Heart right ventricle (tissue), 16 donors: ENCODE measurements around the gene PPP1R27. TPM values are rescaled to one million over a fixed set of nuclear protein-coding genes. Genes with fewer than 3 reads are reported as not detected.

ENCODE experiments used
- ATAC-seq, 8 donors: fragments of 200-7000 bp; cut with Tn5 transposase; one replicate each; pipeline ENCODE4 v1.9.1; 2020; ENCODE audit warnings: mild to moderate bottlenecking in 8 of 8, moderate library complexity in 8 of 8, moderate number of reproducible peaks in 1 of 8
- DNase-seq, 2 donors: peaks; one replicate each; pipeline ENCODE4 v3.0.0-alpha.2; 2020
- H3K27ac ChIP-seq, 10 donors: fragments of 200-600 bp; sonication (generic) in 2 of 10; one replicate each; pipeline versions ENCODE4 v1.5.0 to v1.8.0; 2020 to 2022; ENCODE audit warnings: mild to moderate bottlenecking in 3 of 10
- H3K27me3 ChIP-seq, 7 donors: fragments of 200-600 bp; one replicate each; pipeline ENCODE4 v1.8.0; 2021 to 2022; ENCODE audit warnings: mild to moderate bottlenecking in 2 of 7
- H3K36me3 ChIP-seq, 9 donors: fragments of 200-600 bp; sonication (generic) in 1 of 9; one replicate each; pipeline versions ENCODE4 v1.5.0 to v1.8.0; 2020 to 2022; ENCODE audit warnings: mild to moderate bottlenecking in 2 of 9
- H3K4me1 ChIP-seq, 9 donors: fragments of 200-600 bp; sonication (generic) in 1 of 9; one replicate each; pipeline versions ENCODE4 v1.5.0 to v1.8.0; 2020 to 2022; ENCODE audit warnings: mild to moderate bottlenecking in 4 of 9
- H3K4me3 ChIP-seq, 10 donors: fragments of 200-600 bp; sonication (generic) in 2 of 10; one replicate each; pipeline versions ENCODE4 v1.5.0 to v1.8.0; 2020 to 2022; ENCODE audit warnings: mild to moderate bottlenecking in 7 of 10, moderate library complexity in 2 of 10
- H3K9me3 ChIP-seq, 11 donors: fragments of 200-600 bp in 10 of 11; sonication (generic) in 2 of 11; one replicate each; pipeline versions ENCODE4 v1.5.0 to v1.8.0; 2013 to 2022; ENCODE audit warnings: mild to moderate bottlenecking in 2 of 11, control low read depth in 1 of 11, moderate library complexity in 1 of 11
- WGBS, 2 donors: extraction: QIAGEN DNeasy Blood & Tissue Kit; methylation state at CpG; one replicate each; pipeline ENCODE4 v1.1.7; 2013; ENCODE audit warnings: inconsistent platforms in 1 of 2; 5-methylcytosine and 5-hydroxymethylcytosine counted together
- intact Hi-C, 10 donors: fragments of 100-400 bp; cut with DNase I; formaldehyde crosslinking; loops; one replicate each; pipeline versions ENCODE4 v1.11.1 to v1.14.2; 2022
- polyA plus RNA-seq, 2 donors: library from polyadenylated mRNA; stranded (reverse); fragments of 200-250 nt; gene quantifications; one replicate each; pipeline ENCODE4 v1.2.3, GENCODE V29; 2013
- total RNA-seq, 10 donors: library from RNA; stranded (reverse); fragmentation: NEBNext Ultra II Directional in 3 of 10; extraction: Animal tissue kit (Norgen Biotek cat#: 25700) in 3 of 10; gene quantifications; one replicate each; pipeline versions ENCODE4 v1.2.1 to v1.2.4, GENCODE V29; 2021 to 2023
- TF ChIP-seq, protein P1 (sequence below), 9 donors: fragments of 200-600 bp; sonication (generic) in 2 of 9; IDR thresholded peaks; one replicate each; pipeline versions ENCODE4 v1.5.0 to v1.8.0; 2021 to 2022; ENCODE audit warnings: antibody characterized with exemption in 9 of 9, mild to moderate bottlenecking in 5 of 9, moderate library complexity in 1 of 9
- donor health status: Arrhythmogenic right ventricular cardiomyopathy.
- donor health status: ischemic (EF 13 %, LVEDD 7.1; RV severe dilation, severe dysfunction).
- donor health status: healthy with polysubstance abuse.
- donor health status: DM: no; HTN: yes; CAD: no.
- donor health status: DM: no; HTN: no; CAD: no.
- donor health status: ischemic (EF 25% LVEDD 6.9; RV normal size, moderate dysfunction).
- donor health status: ischemic (EF 25% LVEDD 5.7; RV mildly dilated, moderate dysfunction).
- donor health status: healthy.
- donor health status: DM: yes; HTN: yes; CAD: no.
- donor health status: Ischemic cardiomyopathy.
- donor health status: ischemic (EF 35%, LVEDD 5.7; RV mildly dilated, moderate dysfunction).
- donor health status: nonischemic (EF 11% LVEDD 7.7; RV severe dilation, severe dysfunction).
- donor health status: DM: yes; HTN: yes; CAD: no.
- donor health status: PGD.
- donor health status: ischemic (EF 29% LVEDD 5.4; RV normal size, mild dysfunction).
- donor health status: nonischemic (EF 23%, LVEDD 6.1; RV moderate dilation, normal function).

PPP1R27 gene
- total and polyA plus RNA-seq, 12 donors: 0.14 to 0.31 TPM; not detected in 10

DNA sequence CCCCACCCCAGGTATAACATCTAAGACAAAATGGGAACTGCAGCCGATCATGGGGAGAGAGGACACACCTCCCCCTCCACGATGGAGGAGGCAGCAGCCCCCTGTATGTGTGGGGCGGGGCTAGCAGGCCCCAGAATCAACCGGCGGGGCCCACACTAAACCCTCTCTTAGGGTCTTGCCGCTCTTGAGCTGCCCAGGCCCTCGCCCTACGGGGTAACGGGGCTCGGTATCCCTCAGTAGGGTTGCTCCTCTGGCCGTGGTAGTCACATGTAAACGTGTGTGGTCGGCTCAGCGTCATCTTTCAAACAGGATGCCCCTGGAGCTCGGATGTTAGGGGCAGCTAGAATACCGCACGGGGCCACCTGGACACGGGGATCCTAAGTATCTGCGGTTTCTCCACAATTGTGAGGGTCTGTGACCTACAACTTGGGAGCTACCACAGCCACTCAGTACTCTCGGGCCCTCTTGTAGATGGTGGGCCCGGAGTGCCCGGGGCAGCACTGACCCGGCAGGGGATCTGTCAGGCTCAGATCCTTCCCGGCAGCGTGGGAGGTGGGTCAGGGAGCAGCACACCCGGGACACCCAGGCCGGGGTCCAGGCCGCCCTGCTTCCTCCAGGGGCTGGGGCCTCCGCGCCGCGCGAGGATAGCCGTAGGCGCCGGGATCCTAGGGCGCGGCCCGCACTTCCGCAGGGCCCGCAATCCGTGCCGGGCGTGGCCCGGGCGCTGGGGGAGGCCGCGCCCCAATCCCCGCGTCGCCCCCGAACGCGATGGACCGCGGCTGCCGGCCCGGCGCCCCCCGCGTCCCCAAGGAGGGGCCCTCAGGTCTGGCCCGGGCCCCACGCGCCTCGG lies 35.5 kb upstream of the PPP1R27 start:
- peak; percentile 1 to 28 (median 8) for ATAC-seq
- WGBS, 2 donors: 2 to 3% methylated on average over 65 of the region's 65 CpGs

DNA sequence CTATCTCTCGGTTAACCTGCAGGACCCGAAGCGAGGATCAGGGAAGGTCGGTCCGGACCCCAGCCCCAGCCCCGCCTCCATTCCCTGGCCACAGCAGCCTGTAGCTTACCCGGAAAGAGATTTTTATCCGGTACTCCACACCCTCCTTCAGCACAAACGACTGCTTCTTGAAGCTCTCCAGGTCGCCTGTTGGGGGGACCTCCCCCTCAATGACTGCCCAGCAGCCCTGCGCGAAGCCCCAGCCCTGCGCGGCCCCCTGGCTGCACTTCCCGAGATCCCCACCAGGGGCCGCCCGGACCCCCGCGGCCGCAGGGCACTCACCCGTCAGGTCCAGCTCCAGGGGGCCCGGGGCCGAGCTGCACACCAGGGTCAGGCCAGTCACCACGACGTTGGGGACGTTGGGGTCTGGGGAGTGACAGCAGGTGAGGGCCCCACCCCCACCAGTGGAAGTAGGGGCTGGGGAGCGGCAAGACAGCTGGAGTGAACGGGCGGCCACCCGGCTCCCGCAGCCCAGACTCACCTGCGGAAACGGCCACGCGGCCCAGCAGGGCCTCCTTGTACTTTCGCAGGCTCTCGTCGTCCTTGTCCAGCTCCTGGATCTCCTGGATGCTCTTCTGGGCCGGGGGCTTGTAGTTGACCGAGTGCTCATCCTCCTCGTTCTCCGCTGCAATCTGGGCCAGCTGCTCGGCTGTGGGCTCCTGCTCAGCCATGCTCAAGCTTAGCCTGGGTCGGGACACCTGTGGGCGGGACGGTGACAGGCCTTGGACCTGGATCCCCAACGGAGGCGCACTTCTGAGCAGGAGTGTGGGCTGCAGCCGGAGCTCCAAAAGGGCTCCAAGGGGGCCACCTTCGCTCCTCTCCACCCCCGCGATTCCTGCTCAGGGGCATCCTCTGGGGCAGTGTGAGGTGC lies 34.6 kb upstream of the PPP1R27 start:
- DNase-seq (peak; percentile 24 to 58), ATAC-seq (peak in 7 of 8 donors; percentile 3 to 31 (median 20))
- TF ChIP-seq, protein P1, sequence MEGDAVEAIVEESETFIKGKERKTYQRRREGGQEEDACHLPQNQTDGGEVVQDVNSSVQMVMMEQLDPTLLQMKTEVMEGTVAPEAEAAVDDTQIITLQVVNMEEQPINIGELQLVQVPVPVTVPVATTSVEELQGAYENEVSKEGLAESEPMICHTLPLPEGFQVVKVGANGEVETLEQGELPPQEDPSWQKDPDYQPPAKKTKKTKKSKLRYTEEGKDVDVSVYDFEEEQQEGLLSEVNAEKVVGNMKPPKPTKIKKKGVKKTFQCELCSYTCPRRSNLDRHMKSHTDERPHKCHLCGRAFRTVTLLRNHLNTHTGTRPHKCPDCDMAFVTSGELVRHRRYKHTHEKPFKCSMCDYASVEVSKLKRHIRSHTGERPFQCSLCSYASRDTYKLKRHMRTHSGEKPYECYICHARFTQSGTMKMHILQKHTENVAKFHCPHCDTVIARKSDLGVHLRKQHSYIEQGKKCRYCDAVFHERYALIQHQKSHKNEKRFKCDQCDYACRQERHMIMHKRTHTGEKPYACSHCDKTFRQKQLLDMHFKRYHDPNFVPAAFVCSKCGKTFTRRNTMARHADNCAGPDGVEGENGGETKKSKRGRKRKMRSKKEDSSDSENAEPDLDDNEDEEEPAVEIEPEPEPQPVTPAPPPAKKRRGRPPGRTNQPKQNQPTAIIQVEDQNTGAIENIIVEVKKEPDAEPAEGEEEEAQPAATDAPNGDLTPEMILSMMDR (IDR thresholded peaks at IDR 0.05): peak; percentile 82 to 92 (median 88)
- Histone ChIP-seq H3K4me3 (peak overlapping the region; percentile 62 to 98 (median 85)), H3K27me3 (no peaks in the 10 kb centered on the region), H3K36me3 (peaks cover 0 to 51% (median 20%) of the 10 kb centered on the region in 9 donors), H3K27ac (peak overlapping the region in 9 of 10 donors; percentile 92 to 99 (median 99)), H3K9me3 (no peaks in the 10 kb centered on the region), H3K4me1 (peaks cover 27 to 77% (median 55%) of the 10 kb centered on the region in 9 donors)
- 33 to 39% methylated on average over 52 of the region's 52 CpGs for WGBS, 2 donors
- intact Hi-C loops: loop anchor here in 1 of 10 donors (5.0 kb wide), 1 partner anchor 37 kb away; the partner anchor contains the start of gene MCRIP1

More for the DNA sequence above, 35.5 kb upstream of the PPP1R27 start:
- peak overlapping the region; percentile 92 to 99 (median 98) for H3K27ac ChIP-seq
- intact Hi-C loops: loop anchor here in 1 of 10 donors (5.0 kb wide), 1 partner anchor 38 kb away; the partner anchor contains the start of gene MCRIP1
- DNase-seq: peak; percentile 35 to 45
- H3K4me1 ChIP-seq: peaks cover 27 to 72% (median 55%) of the 10 kb centered on the region in 9 donors
- TF ChIP-seq, protein P1 (IDR thresholded peaks at IDR 0.05): no peak
- H3K27me3 ChIP-seq: no peaks in the 10 kb centered on the region
- no peaks in the 10 kb centered on the region for H3K9me3 ChIP-seq
- peak overlapping the region; percentile 62 to 98 (median 85) for H3K4me3 ChIP-seq
- peaks cover 0 to 43% (median 20%) of the 10 kb centered on the region in 9 donors for H3K36me3 ChIP-seq

DNA sequence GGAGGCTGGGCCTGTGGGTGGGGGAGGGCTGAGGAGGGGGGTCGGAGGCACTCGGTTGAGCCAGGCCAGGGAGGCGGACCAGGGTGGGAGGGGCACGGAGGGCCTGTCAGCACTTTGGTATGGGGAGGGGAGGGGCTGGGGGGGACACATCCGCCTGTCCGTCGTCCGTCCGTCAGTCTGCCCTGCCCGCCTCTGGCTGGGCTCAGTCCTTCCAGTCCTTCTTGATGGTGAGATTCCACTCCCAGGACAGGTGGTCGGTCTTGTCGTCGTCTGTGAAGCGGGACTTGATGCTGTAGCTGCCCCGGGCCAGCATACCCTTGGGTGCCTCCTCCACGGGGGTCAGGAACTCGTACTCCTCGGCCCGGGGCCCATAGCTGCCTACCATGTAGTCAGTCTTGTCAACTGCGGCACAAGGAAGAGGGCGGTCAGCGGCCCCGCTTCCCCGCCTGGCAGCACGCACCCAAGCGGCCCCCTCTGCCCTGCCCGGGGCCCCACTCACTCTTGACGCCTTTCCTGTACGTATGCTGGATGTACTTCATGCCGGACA lies 33.9 kb upstream of the PPP1R27 start:
- Histone ChIP-seq H3K4me1 (peaks cover 27 to 83% (median 60%) of the 10 kb centered on the region in 9 donors), H3K4me3 (peak overlapping the region in 3 of 10 donors; percentile 71 to 98 (median 94)), H3K36me3 (peaks cover 0 to 51% (median 20%) of the 10 kb centered on the region in 9 donors), H3K27me3 (no peaks in the 10 kb centered on the region), H3K9me3 (no peaks in the 10 kb centered on the region), H3K27ac (peak overlapping the region in 8 of 10 donors; percentile 92 to 99 (median 99))
- TF ChIP-seq, protein P1 (IDR thresholded peaks at IDR 0.05): no peak
- ATAC-seq (peak in 2 of 8 donors; percentile 0 to 1), DNase-seq (peak in 1 of 2 donors; percentile 24)
- intact Hi-C loops: no loop called here
- 56 to 59% methylated on average over 28 to 30 of the region's 30 CpGs for WGBS, 2 donors
